GM10266 (cell line): ENCODE measurements around the gene NFATC1.
A peak's percentile ranks its signal among the peaks of the same experiment; 100 is the strongest.

Experiments used
- DNase-seq: peaks from one replicate; pipeline ENCODE4 v3.0.0; 2012; ENCODE audit errors: extremely low spot score
- TF ChIP-seq, protein P1 (sequence below): IDR thresholded peaks from 2 replicates; pipeline ENCODE4 v1.5.1; 2012; ENCODE audit warnings: mild to moderate bottlenecking, low read depth; ENCODE audit not compliant: control insufficient read depth, insufficient read depth; ENCODE audit errors: missing control alignments

Gene NFATC1

DNA sequence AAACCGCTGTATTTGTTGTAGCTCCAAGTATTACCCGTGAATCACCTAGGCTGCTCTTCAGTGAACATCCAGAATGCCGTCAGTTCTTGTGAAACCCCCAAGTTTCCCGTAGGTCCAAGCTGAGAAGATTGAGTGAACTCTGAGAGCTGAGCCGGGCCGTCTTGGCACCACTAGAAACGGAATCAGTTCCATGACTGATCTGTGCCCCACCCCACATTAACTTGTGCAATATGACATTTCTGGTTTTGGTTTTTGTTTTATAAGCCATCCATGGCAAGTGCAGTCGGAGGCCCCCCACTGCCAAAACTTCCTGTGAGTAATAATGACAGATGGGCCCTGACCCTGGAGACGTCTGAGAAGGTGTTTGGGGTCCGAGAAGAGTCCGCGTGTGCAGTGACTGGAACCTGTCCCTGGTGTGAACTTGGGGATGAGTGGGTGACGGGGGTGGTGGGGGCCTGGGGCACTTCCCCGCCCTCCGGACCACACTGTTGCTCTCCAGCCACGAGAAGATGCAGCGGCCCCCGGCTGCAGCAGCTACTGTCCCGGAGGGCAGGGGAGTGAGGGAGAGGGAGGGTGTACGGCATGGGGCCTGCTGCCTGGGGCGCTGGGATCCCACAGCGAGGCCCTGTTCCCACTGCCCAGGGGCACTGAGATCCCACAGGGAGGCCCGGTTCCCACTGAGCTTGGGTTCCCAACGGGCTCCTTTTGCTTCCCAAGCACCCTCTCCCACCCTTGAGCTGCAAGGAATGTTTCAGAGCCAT lies 26.5 kb downstream of the NFATC1 start:
- TF ChIP-seq, protein P1, sequence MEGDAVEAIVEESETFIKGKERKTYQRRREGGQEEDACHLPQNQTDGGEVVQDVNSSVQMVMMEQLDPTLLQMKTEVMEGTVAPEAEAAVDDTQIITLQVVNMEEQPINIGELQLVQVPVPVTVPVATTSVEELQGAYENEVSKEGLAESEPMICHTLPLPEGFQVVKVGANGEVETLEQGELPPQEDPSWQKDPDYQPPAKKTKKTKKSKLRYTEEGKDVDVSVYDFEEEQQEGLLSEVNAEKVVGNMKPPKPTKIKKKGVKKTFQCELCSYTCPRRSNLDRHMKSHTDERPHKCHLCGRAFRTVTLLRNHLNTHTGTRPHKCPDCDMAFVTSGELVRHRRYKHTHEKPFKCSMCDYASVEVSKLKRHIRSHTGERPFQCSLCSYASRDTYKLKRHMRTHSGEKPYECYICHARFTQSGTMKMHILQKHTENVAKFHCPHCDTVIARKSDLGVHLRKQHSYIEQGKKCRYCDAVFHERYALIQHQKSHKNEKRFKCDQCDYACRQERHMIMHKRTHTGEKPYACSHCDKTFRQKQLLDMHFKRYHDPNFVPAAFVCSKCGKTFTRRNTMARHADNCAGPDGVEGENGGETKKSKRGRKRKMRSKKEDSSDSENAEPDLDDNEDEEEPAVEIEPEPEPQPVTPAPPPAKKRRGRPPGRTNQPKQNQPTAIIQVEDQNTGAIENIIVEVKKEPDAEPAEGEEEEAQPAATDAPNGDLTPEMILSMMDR = no peak
- peak; percentile 84 for DNase-seq

DNA sequence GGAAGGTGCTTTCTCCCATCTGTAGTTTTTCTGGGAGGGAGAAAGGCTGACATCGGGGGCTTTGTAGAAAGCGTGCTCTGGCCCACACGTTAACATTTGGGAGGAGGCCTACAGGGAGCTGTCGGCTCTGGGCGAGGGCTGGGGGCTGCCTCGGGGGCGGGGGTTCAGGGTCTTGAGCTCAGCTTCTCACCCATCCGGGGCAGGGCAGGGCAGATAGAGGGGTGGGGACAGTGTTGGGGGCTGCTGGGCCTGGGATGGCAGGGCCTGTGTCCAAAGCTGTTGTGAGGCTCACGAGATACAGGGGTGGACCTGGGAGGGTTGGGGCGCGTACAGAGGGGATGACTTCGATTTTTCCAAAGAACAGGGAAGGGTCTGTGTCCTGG lies 27.0 kb downstream of the NFATC1 start:
- TF ChIP-seq, protein P1 = no peak
- no peak for DNase-seq

DNA sequence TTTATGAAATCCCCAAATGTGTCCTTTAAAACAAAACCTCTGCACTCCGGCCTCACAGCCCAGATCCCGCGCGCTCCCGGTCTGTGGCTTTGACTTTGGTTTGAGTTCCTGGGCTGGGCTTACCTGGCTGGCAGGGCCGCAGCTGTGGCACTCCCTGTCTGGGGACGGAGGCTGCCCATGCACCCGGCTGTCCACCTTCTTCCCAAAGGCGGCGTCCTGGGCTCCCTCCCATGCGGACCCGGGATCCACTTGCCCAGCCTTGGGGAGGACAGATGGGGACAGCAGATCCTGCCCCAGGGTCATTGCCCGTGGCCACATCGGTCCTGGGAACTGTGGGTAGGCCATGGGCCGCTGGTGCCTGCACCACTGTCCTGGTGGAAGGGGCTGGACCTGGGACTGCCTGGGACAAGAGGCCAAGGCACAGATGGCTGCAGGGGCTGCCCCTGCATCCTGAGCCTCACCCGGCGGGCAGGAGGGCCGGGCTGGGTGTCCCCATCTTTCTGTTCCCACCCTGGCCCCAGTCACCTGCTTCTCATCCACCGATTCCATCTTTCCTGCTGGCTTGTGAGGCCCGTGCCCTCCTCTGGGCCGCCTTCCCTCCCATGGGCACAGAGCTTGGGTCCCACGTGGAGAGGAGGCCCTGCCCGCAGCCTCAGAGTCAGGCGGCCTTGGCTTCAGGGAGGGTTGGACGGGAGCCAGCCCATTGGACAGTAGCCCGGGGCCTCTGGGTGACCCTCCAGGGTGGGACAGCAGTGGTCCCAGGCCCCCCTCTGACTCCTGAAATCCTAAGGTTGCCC lies 27.7 kb downstream of the NFATC1 start:
- DNase-seq = no peak
- TF ChIP-seq, protein P1 = no peak

DNA sequence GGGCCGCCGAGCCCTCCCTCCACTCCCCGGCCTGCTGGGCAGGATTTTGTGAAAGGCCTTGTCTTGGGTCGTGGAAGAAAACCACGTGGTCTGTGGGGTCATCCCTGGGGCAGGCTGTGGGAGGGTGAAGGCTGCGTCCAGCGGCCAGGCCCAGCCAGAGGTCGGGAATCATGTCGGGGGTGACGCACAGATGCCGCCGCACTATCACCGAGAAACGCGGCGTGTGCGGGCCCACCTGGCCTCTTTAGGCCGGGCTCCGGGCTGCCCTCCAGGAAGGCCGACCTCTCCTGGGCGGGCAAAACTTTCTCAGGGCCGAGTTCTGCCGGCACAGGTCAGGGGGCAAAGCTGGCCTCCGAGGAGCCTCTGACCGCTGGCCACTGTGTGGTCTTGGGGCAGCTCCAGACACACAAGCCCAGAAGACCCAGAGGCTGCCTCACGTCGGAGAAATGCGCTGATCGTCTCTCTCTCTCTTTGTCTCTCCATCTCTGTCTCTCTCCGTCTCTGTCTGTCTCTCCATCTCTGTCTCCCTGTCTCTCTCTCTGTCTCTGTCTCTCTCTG lies 28.4 kb downstream of the NFATC1 start:
- no peak for DNase-seq
- TF ChIP-seq, protein P1 = no peak

DNA sequence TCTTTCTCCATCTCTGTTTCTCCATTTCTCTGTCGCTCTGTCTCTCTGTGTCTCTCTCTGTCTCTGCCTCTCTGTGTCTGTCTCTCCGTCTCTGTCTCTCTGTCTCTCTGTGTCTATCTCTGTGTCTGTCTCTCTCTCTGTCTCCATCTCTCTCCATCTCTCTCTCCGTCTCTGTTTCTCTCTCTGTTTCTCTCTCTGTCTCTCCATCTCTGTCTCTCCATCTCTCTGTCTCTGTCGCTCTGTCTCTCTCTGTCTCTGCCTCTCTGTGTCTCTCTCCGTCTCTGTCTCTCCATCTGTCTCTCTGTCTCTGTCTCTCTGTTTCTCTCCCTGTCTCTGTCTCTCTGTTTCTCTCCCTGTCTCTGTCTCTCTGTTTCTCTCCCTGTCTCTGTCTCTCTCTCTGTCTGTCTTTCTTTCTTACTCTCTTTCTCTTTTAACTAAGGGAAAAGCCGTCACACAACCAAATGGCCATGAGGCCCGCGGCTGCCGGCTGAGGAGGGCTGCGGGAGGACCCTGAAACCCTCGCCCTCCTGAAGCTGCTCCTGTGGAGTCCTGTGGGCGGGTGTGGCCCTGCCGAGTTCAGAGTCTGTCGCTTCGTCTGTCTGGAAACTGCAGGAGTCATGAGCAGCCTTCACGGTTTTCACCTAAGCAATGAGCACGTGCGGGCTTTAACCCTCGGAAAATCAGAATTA lies 29.3 kb downstream of the NFATC1 start:
- TF ChIP-seq, protein P1 = no peak

DNA sequence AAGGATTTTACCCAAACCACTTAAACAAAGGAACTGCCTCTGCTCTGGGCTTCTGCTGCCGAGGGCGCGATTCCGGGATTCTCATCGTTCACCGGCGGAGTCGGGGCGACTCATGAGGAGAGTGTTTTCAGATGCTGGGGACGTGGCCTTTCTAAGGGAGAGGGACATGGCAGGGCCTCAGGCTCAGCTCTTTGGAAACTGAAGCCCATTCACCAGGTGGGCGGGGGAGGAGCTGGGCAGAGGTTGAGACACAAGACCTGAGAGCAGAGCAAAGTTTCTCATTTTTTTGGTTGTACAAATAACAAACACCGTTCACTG lies 29.8 kb downstream of the NFATC1 start:
- TF ChIP-seq, protein P1 = no peak
- no peak for DNase-seq

More for the DNA sequence above, 29.3 kb downstream of the NFATC1 start:
- no peak for DNase-seq
